HG03095 (cell line): ENCODE data around the gene OXCT1.
"Not testable (repeated sequence)": the region's sequence is repeated elsewhere in the genome, so short reads cannot be mapped to it uniquely, and the experiment has no call there.

Experiments used
- ATAC-seq: cut with Tn5 transposase; IDR thresholded peaks from one replicate; pipeline ENCODE4 v1.9.1; 2021; ENCODE audit warnings: moderate library complexity; ENCODE audit not compliant: unreplicated experiment

The OXCT1 gene

DNA sequence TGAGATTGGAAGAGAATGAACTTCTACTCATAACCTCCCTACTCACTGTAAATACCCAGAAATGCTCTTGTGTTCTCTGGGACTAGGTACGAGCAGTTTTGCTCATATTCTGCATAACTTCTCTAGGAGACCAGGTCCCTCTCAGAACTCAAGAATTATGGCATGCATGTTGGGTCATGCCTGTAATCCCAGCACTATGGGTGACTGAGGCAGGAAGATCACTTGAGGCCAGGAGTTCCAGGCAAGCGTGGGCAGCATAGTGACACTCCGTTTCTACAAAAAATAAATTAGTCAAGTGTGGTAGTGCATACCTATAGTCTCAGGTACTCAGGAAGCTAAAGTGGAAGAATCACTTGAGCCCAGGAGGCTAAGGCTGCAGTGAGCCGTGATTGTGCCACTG is 141.9 kb downstream of the OXCT1 start:
- no peak for ATAC-seq

DNA sequence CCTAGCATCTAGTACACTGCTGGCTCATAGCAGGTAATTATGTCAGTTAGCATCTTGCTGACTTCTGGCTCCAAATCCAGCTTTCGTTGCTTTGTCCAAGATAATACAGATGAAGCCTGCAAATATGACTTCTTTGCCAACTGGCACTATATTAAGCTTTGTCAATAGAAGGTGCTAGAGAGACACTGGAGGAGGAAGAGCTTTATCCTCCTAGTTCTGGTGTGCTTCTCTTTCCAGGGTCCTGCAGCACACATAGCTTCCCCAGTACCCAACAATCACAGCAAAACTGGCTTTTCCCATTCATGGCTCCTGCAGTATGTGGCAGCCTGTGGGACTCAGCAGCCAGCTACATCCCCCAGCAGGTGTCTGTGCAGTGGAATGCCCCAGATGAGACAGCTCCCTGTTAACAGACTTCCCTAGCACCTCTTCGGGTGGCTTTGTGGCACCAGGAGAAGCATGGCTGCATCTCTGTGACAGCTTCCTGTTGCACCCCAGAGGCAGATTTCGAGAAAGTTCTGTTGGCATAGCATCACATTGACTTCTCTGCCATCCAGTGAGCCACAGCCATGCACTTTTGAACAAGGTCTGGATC is 147.8 kb downstream of the OXCT1 start:
- ATAC-seq, result no peak

DNA sequence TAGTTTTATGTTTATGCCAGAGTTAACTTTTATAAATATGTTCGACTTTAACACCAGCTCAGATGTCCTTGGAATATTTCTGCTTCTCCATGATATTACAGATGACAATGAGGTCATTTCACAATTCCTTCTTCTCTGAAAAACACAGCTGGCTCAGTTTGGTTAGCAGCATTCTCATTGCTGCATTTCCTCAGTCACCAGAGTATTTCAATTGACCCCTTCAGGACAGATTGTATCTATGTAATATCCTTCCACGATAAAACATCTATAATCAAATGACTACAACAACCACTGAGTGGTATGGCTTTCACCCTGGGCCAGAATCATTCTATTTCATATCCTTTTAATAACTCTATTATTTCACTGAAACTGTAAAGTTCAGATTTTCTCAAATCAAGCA is 148.7 kb downstream of the OXCT1 start:
- no peak for ATAC-seq

DNA sequence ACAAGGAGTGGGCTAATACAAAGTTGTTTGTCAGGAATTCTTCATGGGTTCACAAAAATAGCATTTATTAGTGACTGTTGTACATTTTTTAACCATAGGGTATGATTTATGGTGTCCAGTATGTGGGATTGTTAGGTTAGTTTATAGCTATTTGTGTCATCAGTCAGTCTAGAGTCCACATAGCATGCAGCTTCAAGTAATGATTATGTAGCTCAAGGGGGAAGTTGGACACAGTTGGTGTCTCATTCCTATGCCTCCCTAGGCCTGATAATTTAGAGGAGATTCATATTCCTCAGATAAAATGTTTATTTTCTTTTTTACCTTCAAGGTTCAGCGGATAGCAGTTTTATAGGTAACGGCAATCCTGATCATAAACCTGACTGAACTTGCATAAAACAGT is 153.8 kb downstream of the OXCT1 start:
- no peak for ATAC-seq

DNA sequence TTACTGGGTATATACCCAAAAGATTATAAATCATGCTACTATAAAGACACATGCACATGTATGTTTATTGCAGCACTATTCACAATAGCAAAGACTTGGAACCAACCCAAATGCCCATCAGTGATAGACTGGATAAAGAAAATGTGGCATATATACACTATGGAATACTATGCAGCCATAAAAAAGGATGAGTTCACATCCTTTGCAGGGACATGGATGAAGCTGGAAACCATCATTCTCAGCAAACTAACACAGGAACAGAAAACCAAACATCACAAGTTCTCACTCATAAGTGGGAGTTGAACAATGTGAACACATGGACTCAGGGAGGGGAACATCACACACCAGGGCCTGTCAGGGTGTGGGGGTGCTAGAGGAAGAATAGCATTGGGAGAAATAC is 155.8 kb downstream of the OXCT1 start:
- ATAC-seq, result not testable (repeated sequence)

DNA sequence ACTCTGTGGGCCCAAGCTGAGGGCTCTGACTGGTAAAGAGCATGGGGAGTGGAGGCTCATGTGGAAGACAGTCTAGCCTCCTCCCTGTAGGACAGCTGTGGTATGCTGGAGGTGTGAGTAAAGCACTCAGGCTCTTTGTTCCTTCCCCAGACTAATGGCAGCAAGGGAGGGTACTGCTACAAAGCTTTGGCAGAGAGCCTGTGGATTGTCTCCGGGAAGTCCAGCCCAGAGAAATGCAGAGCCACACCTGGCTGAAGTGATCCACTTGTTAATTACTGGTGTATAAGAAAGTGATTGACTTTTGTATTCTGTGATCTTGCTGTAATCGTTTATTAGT is 161.7 kb downstream of the OXCT1 start:
- no peak for ATAC-seq

DNA sequence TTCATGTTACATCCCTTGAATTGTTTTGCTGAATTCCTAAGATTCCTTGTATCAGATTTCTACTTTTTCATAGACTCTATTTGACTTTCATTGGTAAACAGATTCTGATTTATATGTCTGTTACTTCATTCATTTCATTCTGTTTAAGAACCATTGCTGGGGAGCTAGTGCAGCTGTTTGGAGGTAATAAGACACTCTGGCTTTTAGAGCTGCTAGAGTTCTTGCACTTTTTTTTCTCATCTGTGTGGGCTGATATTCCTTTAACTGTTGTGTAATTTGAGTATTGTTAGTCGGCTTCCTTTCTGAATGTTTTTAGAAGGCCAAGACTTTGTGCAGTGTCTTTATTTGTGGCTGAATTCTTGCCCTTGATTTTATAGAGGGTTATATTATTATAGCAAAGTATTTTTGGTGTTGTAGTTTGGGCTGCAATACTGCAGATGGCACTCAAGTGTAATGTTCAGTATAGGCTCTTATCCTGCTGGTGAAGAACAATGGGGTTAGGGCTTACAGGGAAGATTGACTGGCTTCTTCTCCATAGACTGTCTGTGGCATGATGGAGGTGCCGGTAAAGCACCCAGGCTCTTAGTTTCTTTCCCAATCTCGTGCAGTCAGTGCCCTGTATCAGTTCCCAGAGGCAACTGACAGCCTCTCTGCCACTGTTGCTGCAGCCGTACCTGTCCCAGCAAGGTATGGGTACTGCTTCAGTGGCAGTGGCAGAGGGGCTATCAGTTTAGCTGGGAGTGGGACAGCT is 162.2 kb downstream of the OXCT1 start:
- ATAC-seq, result peak; percentile 70

DNA sequence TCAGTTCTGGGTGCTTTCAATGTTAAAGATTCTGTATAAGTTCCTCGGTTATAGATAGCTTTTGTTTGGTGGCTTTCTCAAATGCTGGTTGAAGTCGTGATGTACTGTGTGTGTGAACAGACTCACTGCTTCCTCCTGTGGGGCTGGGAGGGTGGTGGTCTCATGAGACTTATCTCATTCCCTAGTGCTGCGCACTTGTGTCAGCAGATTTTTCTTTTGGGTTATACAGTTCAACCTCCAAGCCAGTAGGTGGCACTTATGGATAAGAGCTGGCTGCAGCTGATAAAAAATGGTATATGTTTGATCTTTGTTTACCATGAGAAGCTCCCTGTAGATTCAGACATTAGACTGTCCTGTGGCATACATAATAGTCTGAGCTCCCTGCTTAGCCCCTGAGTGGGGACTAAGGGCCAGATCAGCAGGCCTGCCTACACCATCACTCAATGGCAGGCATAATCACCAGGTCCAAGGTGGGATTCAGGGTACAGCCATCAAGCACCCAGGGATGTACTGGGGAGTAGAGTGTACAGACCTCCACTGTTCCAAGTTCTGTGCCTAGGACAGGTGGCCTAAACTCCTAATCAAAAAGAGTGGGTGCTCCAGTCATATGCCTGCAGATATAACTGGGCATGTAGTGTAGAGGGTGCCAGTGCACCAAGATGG is 174.2 kb downstream of the OXCT1 start:
- ATAC-seq, result no peak

DNA sequence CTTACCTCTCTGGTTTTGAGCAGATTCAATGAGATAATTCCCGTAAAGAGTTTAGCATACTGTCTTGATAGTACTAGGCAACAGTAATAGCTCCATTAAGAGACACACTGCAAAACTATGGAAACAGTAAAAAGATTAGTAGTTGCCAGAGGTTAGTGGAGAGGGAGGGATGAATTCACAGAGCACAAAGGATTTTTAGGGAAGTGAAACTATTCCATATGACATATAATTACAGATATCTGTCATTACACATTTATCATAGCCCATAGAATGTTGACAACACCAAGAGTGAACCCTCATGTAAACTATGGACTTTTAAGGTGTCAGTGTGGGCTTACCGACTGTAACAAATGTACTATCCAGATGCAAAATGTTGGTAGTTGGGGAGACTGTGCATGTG is 183.5 kb downstream of the OXCT1 start:
- ATAC-seq, result no peak

DNA sequence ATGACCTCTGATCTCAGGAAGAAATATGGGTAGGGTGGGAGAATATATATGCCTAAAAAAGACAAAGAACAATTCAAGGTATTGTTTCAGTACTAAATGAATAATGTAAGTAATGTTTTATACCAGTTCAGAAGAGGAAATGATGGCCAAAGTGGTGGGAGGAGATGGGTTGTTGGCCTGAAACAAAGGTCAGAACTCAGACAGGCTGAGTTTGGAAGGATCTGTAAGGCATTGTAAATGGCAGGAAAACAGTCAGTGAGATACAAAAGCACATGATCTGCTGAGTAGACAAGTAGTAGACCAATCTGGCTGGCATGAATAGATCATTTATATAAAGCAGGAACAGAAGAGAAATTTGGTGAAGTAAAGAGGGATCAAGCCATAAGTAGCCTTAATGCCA is 184.0 kb downstream of the OXCT1 start:
- no peak for ATAC-seq

DNA sequence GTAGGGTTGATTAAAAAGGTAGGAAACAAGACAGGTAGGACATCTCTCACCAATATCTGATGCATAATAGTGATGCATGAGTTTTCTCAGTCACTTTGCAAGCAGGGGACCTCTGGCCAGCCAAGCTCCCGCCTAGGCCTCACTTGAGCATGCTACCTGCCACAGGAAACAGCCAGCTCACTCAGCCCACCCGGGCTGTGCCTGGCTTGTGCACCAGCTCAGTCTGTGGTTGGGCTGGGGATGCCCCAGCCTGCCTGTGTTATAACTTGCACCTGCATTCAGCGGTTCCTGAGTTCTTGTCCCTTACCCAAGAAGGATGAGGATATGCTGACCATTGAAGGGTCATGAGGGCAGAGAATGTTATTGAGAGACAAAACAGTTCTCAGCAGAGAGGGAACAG is 187.0 kb downstream of the OXCT1 start:
- peak; percentile 66 for ATAC-seq

DNA sequence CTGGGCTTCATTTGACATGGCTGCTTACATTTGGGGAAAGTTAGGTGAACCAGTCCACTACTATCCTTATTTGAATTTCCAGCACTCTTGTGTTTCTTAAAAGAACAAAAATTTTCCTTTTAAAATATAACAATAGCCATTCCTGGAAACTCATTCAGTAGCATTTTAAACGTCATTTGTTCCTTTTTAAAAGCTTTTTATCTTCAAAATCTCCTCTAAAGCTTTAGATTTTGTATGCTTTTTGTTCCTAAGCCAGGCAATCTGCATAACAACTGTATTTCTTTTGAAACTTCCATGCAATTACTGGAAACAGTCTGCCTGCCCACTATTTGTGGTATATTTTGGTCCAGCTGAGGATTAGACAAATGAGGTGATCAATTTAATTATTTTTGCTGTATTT is 187.6 kb downstream of the OXCT1 start:
- no peak for ATAC-seq

DNA sequence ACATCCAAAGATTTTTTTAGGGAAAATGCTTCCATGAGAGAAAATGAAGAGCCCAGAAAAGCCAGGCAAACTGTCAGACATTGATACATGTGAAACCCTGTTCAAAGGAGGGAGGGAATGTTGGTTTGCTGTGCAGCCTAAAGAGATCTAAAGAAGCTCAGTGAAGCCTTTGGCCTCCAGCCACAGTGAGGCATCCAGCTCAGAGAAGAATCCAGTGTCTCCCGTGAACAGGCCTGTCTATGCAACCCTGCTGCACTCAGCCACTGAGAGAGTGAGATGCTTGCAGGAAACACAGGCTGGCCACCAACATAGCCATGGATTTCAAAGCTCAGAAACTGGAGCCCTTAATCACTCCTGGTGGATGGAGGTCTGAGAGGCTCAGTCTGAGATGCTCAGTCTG is 188.4 kb downstream of the OXCT1 start:
- ATAC-seq, result no peak
